ENCODE results near the gene OGFR.
A peak's percentile ranks its signal among the peaks of the same experiment; 100 is the strongest.

The OGFR gene

GRCh38 chr20:62835931-62836861 lies 31.6 kb downstream of the OGFR start:
- Histone ChIP-seq H4K20me1 (ENCODE audit: insufficient read depth) (no peaks in the 10 kb centered on the region), H3K27ac (no peak overlapping the region), H3K9ac (no peak overlapping the region), H2AFZ (ENCODE audit: low read depth) (no peak overlapping the region), H3K4me2 (no peak overlapping the region), H3K4me3 (IDR thresholded peaks at IDR 0.05; ENCODE audit: insufficient read depth, low read depth, low read length) (no peak overlapping the region), H3K4me1 (ENCODE audit: low read depth, poor library complexity, severe bottlenecking) (peaks cover 51% of the 10 kb centered on the region), H3K79me2 (ENCODE audit: insufficient read depth, low read depth) (no peaks in the 10 kb centered on the region), H3K27me3 (ENCODE audit: insufficient read depth, low read depth) (no peaks in the 10 kb centered on the region), H3K36me3 (ENCODE audit: insufficient read depth) (no peaks in the 10 kb centered on the region)
- TF ChIP-seq, protein P1, sequence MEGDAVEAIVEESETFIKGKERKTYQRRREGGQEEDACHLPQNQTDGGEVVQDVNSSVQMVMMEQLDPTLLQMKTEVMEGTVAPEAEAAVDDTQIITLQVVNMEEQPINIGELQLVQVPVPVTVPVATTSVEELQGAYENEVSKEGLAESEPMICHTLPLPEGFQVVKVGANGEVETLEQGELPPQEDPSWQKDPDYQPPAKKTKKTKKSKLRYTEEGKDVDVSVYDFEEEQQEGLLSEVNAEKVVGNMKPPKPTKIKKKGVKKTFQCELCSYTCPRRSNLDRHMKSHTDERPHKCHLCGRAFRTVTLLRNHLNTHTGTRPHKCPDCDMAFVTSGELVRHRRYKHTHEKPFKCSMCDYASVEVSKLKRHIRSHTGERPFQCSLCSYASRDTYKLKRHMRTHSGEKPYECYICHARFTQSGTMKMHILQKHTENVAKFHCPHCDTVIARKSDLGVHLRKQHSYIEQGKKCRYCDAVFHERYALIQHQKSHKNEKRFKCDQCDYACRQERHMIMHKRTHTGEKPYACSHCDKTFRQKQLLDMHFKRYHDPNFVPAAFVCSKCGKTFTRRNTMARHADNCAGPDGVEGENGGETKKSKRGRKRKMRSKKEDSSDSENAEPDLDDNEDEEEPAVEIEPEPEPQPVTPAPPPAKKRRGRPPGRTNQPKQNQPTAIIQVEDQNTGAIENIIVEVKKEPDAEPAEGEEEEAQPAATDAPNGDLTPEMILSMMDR (conservative IDR thresholded peaks at IDR 0.05; ENCODE audit: low read depth, low read length), result no peak

DNA sequence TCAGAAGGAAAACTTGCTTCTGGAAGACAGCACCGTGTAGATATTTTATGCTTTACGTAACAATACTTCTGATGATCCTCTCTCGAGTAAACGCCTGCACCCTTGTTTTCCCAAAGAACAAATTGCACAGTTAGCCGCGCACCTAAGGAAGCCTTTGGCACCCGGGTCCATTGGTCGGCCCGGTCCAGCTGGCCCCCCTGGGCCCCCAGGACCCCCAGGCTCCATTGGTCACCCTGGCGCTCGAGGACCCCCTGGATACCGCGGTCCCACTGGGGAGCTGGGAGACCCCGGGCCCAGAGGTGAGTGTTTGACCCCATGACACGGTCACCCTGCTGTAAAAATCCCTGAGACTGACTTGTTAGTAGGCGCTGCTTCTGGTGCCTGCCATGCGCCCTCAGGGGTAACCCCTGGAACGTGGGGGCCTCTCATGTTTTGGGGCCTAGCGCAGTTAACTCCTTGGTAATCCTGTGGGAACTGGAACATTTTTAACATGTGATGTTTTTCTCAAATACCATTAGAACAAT lies 32.4 kb downstream of the OGFR start:
- Histone ChIP-seq H4K20me1 (ENCODE audit: insufficient read depth) (no peaks in the 10 kb centered on the region), H3K36me3 (ENCODE audit: insufficient read depth) (no peaks in the 10 kb centered on the region), H3K4me1 (ENCODE audit: low read depth, poor library complexity, severe bottlenecking) (peaks cover 43% of the 10 kb centered on the region), H2AFZ (ENCODE audit: low read depth) (no peak overlapping the region), H3K9ac (no peak overlapping the region), H3K27ac (peak overlapping the region; percentile 96), H3K27me3 (ENCODE audit: insufficient read depth, low read depth) (no peaks in the 10 kb centered on the region), H3K4me3 (IDR thresholded peaks at IDR 0.05; ENCODE audit: insufficient read depth, low read depth, low read length) (no peak overlapping the region), H3K4me2 (no peak overlapping the region; the same call in 1 of the 2 replicates), H3K79me2 (ENCODE audit: insufficient read depth, low read depth) (no peaks in the 10 kb centered on the region)
- TF ChIP-seq, protein P1 (conservative IDR thresholded peaks at IDR 0.05; ENCODE audit: low read depth, low read length), result no peak

- Histone ChIP-seq H4K20me1 (ENCODE audit: insufficient read depth) (no peaks in the 10 kb centered on the region), H3K79me2 (ENCODE audit: insufficient read depth, low read depth) (no peaks in the 10 kb centered on the region), H3K4me2 (peak overlapping the region; percentile 75), H3K36me3 (ENCODE audit: insufficient read depth) (no peaks in the 10 kb centered on the region), H3K27ac (peak overlapping the region; percentile 96), H3K4me3 (IDR thresholded peaks at IDR 0.05; ENCODE audit: insufficient read depth, low read depth, low read length) (no peak overlapping the region), H3K9ac (peak overlapping the region; percentile 63; the same call in 1 of the 2 replicates), H3K27me3 (ENCODE audit: insufficient read depth, low read depth) (no peaks in the 10 kb centered on the region), H2AFZ (ENCODE audit: low read depth) (no peak overlapping the region), H3K4me1 (ENCODE audit: low read depth, poor library complexity, severe bottlenecking) (peaks cover 39% of the 10 kb centered on the region)
- TF ChIP-seq, protein P1 (conservative IDR thresholded peaks at IDR 0.05; ENCODE audit: low read depth, low read length), result no peak
Measured at GRCh38 chr20:62837790-62838127, 33.1 kb downstream of the OGFR start.

GRCh38 chr20:62838128-62838891 lies 33.7 kb downstream of the OGFR start:
- Histone ChIP-seq H3K79me2 (ENCODE audit: insufficient read depth, low read depth) (no peaks in the 10 kb centered on the region), H4K20me1 (ENCODE audit: insufficient read depth) (no peaks in the 10 kb centered on the region), H3K27me3 (ENCODE audit: insufficient read depth, low read depth) (no peaks in the 10 kb centered on the region), H3K9ac (peak overlapping the region; percentile 63; the same call in 1 of the 2 replicates), H3K4me1 (ENCODE audit: low read depth, poor library complexity, severe bottlenecking) (peaks cover 37% of the 10 kb centered on the region), H3K36me3 (ENCODE audit: insufficient read depth) (no peaks in the 10 kb centered on the region), H2AFZ (ENCODE audit: low read depth) (peak overlapping the region; percentile 20; the same call in 1 of the 2 replicates), H3K27ac (peak overlapping the region; percentile 96), H3K4me3 (IDR thresholded peaks at IDR 0.05; ENCODE audit: insufficient read depth, low read depth, low read length) (no peak overlapping the region), H3K4me2 (peak overlapping the region; percentile 75)
- TF ChIP-seq, protein P1 (conservative IDR thresholded peaks at IDR 0.05; ENCODE audit: low read depth, low read length), result no peak

Data from KMS-11 (cell line).